Activated naive CD4-positive, alpha-beta T cell treated with anti-CD3 and anti-CD28 coated beads, Interleukin-2, amount 50 U/mL, for 16 hours (primary cell): ENCODE data around the gene NFIB.

Experiments used
- DNase-seq: peaks from one replicate; pipeline ENCODE4 v3.0.0-alpha.2; 2020

NFIB gene

GRCh38 chr9:14271093-14271673 is 42.8 kb downstream of the NFIB start:
- DNase-seq = no peak

GRCh38 chr9:14270358-14271092 is 43.4 kb downstream of the NFIB start:
- DNase-seq = no peak

- no peak for DNase-seq
Observed at GRCh38 chr9:14269916-14270315, 44.0 kb downstream of the NFIB start.

GRCh38 chr9:14263707-14264483 is 50.0 kb downstream of the NFIB start:
- DNase-seq = no peak

GRCh38 chr9:14262827-14263226 is 51.1 kb downstream of the NFIB start:
- no peak for DNase-seq

- DNase-seq = no peak
Observed at GRCh38 chr9:14261616-14262015, 52.3 kb downstream of the NFIB start.

- DNase-seq = no peak
Observed at GRCh38 chr9:14260101-14260500, 53.8 kb downstream of the NFIB start.

- DNase-seq = no peak
Observed at GRCh38 chr9:14258660-14259239, 55.2 kb downstream of the NFIB start.

- DNase-seq = no peak
Observed at GRCh38 chr9:14258156-14258555, 55.8 kb downstream of the NFIB start.

DNA sequence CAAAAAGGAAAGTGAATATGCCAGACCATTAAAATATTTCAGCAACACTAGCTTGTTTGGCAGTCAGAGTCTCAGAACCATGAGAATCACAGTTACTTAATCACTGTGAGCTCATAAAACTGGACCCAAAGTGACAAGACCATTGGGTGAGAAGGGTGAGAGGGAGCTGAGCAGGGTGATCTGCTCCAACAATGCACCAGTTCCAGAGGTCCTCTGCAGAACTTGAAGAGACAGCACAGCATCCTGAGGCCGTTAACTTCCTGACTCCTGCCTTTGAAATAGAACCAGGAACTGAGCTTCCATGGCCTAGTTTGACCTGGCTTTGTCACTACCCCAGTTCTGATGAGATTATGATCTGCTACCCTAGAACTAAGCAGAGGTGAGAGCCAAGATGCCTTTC is 57.4 kb downstream of the NFIB start:
- no peak for DNase-seq

GRCh38 chr9:14251154-14252071 is 62.5 kb downstream of the NFIB start:
- DNase-seq = no peak

GRCh38 chr9:14250794-14251153 is 63.2 kb downstream of the NFIB start:
- DNase-seq = no peak

GRCh38 chr9:14249527-14249926 is 64.4 kb downstream of the NFIB start:
- DNase-seq = no peak

DNA sequence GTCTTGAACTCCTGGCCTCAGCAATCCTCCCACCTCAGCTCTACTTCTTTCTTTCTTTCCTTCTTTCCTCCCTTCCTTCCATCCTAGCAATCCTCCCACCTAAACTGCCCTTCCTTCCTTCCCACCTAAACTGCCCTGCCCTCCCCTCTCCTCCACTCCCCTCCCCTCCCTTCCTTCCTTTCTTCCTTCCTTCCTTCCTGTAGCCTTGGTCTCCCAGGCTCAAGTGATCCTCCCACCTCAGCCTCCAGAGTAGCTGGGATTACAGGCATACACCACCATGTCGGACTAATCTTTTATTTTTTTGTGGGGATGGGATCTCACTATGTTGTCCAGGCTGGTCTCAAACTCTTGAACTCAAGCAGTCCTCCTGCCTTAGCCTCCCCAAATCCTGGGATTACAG is 65.8 kb downstream of the NFIB start:
- DNase-seq = no peak

- no peak for DNase-seq
Observed at GRCh38 chr9:14247577-14247976, 66.4 kb downstream of the NFIB start.

DNA sequence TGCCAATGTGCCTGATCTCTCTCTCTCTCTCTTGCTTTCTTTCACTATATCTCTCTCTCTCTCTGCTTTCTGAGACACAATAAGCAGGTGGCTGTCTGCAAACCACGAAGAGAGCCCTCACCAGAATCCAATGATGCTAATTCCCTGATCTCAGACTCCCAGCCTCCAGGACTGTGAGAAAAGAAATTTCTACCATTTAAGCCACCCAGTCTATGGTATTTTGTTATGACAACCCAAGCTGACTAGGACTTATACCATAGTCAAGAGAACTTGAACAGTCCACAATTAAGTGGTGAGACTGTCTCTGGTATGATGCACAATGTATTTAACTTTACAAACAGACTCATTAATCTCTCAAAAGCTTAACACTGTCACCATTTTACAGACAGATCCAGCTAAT is 67.0 kb downstream of the NFIB start:
- no peak for DNase-seq

GRCh38 chr9:14245901-14246525 is 67.9 kb downstream of the NFIB start:
- no peak for DNase-seq

DNA sequence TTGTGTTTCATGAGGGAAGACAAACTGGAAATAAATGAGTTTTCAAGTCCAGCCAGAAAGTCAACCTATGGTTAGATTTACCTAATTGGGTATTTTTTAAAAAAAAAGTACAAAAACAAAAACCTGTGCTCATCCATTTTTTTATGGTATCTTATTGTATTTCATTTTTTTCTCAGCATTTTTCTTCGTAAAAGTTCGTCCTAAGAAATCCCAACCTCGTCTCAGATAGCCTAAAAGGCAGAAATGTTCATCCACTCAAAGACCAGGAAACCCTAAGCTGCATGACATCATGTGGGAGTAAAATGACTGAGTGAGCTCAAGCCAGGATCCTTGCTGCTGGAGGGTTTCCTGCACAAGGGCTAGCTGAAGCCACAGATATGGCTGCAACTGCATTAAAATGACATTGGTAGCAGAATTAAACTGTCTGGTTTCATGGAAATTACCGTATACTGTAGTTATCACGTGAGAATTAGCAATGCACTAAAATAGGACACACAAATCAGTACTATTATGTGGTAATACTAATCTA is 70.4 kb downstream of the NFIB start:
- DNase-seq = no peak

- DNase-seq = no peak
Observed at GRCh38 chr9:14242150-14242805, 71.7 kb downstream of the NFIB start.

DNA sequence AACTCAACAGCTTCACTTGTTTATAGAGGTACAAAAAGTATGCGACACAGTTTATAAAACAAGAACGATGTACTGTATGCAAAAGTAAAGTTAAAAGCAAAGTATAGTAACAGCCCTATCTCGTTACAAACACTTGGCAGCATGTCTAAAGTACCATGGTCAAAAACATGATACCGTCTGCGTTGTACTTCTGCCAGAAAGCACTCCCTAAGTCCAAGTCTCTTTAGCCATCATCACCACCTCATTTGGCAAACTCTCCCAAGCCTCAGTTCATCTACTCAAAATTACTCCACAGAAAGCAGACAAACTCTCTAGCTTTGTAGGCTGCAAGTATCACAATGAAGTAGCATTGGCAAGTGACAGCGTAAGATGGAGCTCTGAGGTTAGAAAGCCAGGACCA is 73.4 kb downstream of the NFIB start:
- DNase-seq = no peak

- DNase-seq = no peak
Observed at GRCh38 chr9:14238518-14238917, 75.4 kb downstream of the NFIB start.
